T-helper 9 cell (primary cell): ENCODE measurements around the gene FDXR.

ENCODE experiments used
- DNase-seq: peaks from one replicate; pipeline ENCODE4 v3.0.0-alpha.2; 2020

Gene FDXR

DNA sequence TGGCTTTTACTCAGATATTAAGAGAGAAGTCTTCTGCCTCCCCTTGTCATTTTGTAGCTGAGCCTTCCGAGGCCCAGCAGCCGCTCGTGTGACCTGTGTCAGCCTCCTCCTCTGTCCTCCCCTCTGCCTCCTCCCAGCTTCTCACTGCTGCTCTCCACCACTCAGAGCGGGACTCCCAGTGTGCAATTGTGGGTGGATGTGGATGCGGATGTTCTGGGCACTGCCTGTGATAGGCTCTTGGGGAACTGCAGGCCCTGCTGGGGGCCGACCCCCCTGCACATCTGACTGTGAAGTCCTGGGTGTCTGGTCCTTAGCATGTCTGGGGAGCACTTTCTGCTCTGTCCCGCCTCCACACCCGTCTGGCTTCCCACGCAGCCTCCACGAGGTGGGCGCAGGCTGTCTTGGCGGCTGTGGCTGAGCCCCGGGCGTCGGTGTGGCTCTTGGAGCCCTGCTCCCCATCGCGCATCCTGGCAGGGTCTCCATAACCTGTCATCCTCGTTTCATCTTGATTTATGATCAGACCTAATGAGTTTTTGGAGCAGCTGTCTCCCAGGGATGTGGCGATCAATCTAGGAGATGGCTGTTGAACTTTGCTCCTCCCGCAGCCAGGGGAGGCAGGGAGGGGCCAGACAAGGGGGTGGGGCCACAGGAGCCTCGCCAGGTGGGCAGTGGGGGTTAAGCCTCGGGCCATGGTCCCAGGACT lies 41.2 kb downstream of the FDXR start:
- DNase-seq = no peak

GRCh38 chr17:74830861-74831260 lies 41.9 kb downstream of the FDXR start:
- no peak for DNase-seq

DNA sequence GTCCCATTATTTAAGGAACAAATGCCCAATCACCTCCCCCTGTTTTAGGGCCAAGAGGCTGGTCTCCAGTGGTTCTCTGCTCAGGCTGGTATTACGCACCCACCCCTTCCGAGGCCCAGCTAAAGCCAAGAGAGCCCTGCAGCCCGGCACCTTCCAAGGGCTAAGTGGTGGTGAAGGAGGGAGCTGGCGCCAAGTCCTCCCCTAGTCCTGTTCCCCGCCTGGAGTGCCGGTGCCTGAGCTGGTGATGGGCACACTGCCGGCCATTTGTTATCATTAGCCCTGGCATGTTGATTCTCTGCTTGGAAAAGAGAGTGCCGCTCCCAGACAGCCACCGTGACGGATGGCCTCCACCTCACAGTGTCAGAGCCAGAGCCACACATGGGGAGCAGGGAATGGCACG lies 45.0 kb downstream of the FDXR start:
- DNase-seq = no peak

DNA sequence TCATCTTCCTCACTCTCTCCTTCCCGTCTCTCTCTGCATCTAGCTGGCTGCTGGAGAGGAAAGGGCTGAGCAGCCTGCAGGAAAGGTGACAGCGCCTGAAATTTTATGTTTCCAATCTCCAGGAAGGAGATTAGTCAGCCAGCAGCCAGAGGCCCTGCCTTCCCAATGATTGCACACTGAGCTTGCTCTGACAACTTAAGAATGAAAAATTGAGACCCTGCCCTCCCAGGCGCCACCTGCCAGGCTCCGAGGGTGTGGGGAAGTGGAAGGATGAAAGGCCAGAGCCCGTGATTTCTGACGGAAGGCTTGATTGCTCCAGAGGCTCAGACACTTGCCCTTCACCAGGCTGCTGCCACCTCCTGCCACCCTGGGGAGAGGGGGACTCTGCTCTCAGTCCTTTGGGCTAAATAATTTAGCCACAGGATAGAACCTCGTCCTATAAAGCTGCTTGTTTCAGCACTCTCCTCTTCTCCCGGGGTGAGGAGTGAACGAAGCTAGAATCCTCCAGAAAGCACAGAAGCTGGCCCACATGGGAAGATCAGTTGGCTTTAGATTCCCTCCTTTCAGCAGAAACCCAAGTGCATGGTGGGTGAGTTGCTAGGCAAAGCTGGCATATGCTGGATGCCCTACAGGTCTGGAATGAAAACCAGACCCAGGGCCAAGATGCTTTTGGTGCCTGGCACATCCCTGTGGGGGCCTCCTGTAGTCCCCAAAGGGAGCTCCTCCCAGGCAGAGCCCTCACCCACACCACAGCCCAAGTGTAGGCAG lies 46.7 kb downstream of the FDXR start:
- no peak for DNase-seq

GRCh38 chr17:74824961-74825627 lies 47.7 kb downstream of the FDXR start:
- no peak for DNase-seq

DNA sequence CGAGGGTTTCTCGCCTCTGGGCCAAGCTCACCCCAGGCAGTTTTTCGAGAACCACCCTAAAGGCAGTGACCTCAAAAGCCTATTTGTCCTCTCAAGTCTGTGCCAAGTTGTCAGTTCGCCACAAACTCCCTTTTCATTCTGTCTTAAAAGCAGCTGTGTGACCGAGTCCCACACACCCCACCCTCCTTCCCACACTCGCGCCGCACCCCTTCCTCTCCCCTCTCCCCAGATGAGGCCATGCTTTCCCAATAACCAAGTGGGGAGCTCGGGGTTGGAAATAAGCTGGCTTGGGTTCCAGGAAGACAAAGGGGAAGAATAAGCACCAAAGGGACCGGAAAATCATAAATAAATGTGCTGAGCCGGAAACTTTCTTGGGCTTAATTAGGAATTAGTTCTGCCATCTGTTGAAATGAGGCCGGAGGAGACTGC lies 49.8 kb downstream of the FDXR start:
- DNase-seq = no peak

GRCh38 chr17:74822335-74822938 lies 50.4 kb downstream of the FDXR start:
- no peak for DNase-seq

DNA sequence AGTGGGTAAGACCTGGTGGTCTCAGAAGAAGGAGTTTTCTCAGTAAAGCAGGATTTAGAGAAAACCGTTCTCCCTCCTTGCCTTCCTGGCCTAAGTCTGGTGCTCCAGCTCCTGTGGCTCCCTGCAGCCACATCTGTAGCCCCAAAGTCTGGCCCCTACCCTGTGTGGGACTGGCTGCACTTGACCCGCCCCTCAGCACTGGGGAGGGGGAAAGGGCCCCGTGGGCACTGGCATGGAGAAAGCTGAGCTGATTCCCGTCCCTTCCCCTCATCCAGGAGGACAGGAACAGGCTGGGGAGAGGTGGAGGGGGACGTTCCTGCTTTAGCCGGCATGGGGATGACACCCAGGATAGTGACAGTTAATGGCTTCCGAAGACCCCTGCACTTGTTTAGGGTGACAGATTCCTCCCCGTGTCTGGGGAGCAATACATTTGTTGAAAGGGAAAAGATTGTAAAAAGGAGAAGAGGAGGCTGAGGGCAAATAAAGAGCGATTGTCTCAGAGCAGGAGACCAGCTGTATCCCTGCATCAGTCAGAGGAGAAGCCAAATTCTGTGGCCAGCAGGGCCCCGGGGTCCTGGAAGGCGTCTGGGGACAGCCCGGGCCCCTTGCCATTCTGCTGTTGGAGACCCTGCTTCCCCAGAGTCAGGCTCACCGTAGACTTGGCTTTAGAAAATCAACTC lies 51.0 kb downstream of the FDXR start:
- DNase-seq = no peak

GRCh38 chr17:74819801-74820436 lies 52.9 kb downstream of the FDXR start:
- no peak for DNase-seq

- no peak for DNase-seq
These were observed 54.4 kb downstream of the FDXR start for GRCh38 chr17:74818291-74818938.

DNA sequence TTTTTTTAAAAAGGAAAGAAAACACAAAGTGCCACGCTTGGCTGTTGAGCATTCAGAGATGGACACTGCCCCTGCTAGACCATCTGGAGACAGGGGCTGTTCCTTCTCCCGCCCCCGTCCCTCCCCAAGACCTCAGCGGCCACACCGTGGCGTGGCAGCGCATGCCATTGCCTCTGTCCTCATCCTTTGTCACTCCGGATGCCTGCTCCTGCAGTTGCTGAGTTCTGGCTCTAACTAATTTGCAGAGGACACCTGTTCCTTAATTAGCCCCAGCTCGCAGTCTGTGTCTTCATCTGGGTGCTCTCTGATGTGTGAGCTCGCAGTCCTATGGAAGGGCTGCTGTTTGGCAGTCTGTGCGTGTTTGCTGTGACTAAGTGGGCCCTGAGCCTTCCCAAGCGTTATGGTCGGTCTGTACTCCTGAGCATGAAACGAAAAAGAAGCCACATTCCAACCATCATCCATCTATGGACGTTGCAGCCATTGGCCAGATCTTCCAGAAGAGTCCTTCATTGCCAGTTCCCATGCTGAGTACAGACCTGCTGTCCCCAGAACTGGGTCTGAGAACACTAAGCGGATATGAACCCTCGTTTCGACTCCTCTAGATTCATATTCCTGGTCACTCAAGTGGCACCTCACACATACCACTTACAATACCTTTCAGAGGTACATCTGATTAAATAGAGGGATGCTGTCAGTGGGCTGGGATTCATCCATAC lies 55.7 kb downstream of the FDXR start:
- no peak for DNase-seq

- DNase-seq = no peak
These were observed 57.0 kb downstream of the FDXR start for GRCh38 chr17:74815550-74816370.

GRCh38 chr17:74815067-74815466 lies 57.7 kb downstream of the FDXR start:
- DNase-seq = no peak

GRCh38 chr17:74814453-74814852 lies 58.3 kb downstream of the FDXR start:
- no peak for DNase-seq
